ENCODE measurements around the gene ZSWIM7. TPM values are rescaled to one million over a fixed set of nuclear protein-coding genes. Genes with fewer than 3 reads are reported as not detected.
A peak's percentile ranks its signal among the peaks of the same experiment; 100 is the strongest.

The ZSWIM7 gene
- total RNA-seq, 1 donor from 2014 or later = 23.5 TPM

- DNase-seq (ENCODE audit: low spot score) = no peak
Observed at GRCh38 chr17:15931394-15931793, 68.1 kb downstream of the ZSWIM7 start.

GRCh38 chr17:15930426-15930825 lies 69.1 kb downstream of the ZSWIM7 start:
- no peak for DNase-seq (ENCODE audit: low spot score)

- DNase-seq (ENCODE audit: low spot score) = no peak
Observed at GRCh38 chr17:15929941-15930340, 69.6 kb downstream of the ZSWIM7 start.

GRCh38 chr17:15928286-15928785 lies 71.2 kb downstream of the ZSWIM7 start:
- peak; percentile 27 for DNase-seq (ENCODE audit: low spot score)

Other genes with a start within 250 kb of the ZSWIM7 start
- gene ADORA2B, start 54.6 kb downstream of the ZSWIM7 start, total RNA-seq = 0.72 TPM
- gene TTC19, start 120 bp upstream of the ZSWIM7 start, total RNA-seq = 36.9 TPM
- gene NCOR1, start 215.8 kb upstream of the ZSWIM7 start, total RNA-seq = 139 TPM
- 23.5 TPM for gene PIGL, start 217.5 kb upstream of the ZSWIM7 start, total RNA-seq